ENCODE measurements around the gene FBXO17.

FBXO17 gene

DNA sequence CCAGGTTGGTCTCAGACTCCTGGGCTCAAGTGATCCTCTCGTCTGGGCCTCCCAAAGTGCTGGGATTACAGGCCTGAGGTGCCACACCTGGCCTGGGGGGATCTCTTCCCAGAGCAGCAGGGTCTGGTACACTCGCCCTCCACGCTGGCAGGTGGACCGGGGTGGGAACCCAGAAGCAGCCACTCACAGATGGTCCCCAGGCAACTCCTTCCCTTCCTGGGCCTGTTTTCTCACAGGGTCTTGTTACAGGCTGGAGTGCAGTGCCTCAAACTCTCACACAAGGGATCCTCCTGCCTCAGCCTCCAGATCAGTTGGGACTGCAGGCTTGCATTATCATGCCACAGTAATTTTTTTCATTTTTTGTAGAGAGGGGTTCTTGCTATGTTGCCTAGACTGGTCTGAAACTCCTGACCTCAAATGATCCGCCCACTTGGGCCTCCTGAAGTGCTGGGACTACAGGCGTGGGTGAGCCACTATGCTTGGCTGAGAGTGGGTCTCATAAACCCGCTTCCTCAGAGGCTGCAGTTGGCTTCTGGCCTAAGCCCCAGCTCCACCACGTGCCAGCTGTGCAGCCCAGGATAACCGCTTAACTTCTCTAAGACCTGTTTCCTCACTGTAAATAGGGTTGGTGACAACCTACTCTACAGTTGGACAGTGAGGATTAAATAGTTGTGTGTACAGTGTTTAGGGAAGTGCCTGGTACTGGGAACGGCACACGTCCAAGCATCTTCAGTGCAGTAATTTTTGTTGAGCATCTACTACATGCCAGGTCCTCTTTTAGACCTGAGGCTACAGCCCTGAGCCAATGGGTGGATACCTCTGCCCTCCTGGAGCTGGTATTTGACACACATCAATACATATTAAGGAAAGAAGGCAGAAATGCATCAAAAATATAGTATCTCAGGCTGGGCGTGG lies 62.7 kb downstream of the FBXO17 start:
- DNase-seq = no peak

DNA sequence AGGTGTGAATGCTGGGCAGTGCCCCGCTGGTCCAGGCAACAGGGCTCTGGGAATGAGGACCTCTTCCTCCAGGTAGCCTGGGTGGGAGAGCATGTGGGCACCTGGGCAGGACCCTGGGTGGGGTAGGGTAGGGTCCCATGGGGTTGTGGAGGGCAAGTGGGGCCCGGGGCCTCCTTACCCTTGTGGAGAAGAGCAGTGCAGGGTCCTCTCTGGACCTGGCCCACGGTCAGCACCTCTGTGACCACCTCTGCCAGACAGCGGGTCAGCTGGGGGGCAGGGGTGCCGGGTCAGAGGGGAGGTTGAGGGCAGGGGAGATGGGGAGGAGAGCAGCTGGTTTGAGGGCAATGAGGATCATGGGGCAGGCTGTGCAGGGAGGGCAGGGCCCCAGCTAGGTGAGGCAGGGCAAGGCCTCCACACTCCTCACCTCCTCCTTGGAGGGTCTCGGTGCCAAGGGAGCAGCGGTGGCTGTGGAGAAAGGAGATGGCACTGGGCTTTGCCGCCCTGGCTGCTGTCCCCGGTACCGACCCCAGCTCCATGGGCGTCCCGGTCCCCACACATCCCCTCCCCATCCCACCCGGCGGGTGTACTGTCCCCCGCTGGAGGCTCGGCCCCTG lies 64.0 kb downstream of the FBXO17 start:
- DNase-seq = no peak

DNA sequence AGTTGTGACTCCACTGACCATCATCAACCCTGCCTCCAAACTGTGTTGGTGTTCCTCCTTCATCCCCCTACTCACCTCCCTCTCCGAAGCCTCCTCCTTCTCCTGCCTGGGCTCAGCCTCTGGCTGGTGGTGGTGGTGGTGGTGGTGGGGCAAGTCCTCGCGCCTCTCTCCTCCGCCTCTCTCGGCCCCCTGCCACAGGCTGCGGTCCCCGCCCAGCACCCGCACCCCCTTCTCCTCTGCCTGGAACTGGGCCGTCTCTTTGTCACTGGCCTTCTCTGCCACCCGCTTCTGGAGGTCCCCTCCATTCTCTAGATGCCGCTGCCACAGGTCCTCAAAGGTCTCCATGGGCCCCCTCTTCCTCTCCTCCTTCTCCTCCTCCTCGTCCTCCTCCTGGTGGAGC lies 65.1 kb downstream of the FBXO17 start:
- DNase-seq = no peak

DNA sequence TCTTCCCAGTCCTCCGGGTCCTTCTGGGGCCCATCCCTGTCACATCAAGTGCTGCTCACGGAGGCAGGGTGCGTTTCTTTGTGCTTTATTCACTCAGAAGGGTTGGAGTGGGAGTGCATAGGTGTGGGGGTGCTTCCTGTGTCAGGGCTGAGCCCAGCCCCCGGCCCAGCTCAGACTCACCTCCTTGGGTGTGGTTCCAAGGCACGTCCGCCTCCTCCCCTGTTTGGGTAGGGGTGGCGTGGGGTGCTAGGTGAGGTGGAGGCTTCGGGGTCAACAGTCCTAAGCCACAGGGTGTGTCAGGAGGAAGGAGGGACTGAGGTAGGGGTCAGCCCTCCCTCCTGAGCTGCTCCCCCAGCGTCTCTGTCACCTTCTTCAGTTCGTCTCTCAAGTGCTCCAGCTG lies 66.6 kb downstream of the FBXO17 start:
- DNase-seq = no peak

- no peak for DNase-seq
These were observed 67.9 kb downstream of the FBXO17 start for GRCh38 chr19:38907670-38908069.

GRCh38 chr19:38907227-38907626 lies 68.3 kb downstream of the FBXO17 start:
- no peak for DNase-seq

DNA sequence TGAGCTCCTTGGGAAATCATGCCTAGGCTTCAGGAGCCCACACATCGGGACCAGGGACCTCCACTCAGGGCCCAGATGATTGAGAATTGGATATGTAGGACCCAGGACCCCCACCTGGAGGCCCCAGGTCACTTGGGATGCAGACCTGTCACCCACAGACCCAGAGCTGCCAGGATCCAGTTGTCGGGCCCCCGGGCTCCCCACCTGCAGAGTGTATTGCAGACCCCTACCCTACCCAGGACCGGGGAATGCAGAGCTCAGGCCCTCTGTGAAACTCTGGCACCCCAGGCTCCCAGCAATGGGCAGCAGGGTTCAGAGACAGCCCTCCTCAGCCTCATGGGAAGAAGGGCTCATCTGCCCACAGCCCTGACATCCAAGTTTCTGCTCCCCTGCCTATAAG lies 69.9 kb downstream of the FBXO17 start:
- no peak for DNase-seq

GRCh38 chr19:38904581-38905539 lies 70.7 kb downstream of the FBXO17 start:
- DNase-seq = no peak

DNA sequence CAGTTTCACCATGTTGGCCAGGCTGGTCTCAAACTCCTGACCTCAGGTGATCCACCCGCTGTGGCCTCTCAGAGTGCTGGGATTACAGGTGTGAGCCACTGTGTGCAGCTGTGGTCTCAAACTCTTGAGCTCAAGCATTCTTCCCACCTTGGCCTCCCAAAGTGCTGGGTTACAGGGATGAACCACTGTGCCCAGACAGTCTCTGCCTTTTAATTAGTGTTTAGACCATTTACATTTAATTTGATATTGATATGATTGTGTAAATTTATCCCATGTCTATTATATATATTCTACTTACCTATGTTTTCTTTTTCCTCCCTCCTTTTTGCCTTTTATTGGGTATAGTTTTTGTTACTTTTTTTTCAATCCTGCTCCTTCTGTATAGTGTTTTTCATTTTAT lies 73.9 kb downstream of the FBXO17 start:
- no peak for DNase-seq

- no peak for DNase-seq
These were observed 74.8 kb downstream of the FBXO17 start for GRCh38 chr19:38900743-38901190.

- DNase-seq = no peak
These were observed 75.3 kb downstream of the FBXO17 start for GRCh38 chr19:38900202-38900629.

DNA sequence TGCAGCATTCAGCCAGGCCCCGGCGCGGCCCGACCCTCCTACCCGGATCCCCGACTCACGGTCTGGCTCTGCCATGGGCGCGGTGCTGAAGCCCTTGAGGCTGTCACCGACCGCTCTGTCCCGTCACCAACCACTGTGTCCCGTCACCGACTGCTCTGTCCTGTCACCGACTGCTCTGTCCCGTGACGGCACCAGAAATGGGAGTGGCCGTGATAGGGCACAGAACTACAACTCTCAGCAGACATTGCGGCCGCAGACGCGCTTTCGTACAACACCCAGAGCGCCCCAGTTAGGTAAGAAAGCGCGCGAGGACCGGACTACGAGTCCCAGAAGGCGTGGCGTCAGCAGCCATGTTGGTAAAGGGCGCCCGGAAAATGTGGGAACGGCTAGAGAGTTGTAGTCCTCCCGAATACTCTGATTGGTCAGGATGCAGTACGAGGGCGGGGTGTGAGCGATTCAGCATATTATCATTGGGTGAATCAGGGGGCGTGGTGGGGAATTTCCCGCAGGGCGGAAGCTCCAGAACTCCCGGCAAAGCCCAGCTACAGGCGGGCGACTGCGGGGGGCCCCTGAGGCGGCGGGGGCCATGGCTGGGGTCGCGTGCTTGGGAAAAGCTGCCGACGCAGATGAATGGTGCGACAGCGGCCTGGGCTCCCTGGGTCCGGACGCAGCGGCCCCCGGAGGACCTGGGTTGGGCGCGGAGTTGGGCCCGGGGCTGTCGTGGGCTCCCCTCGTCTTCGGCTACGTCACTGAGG lies 75.9 kb downstream of the FBXO17 start, which contains the start of the genes NFKBIB and SIRT2:
NFKBIB (plus strand) TSS at position 523 of the 755 bp plus-strand sequence; CDS start at position 587, 64 bp downstream.
SIRT2 (minus strand) TSS at position 172 of the 755 bp plus-strand sequence; CDS start at position 75, 97 bp downstream.
- peak; percentile 99 for DNase-seq

- peak; percentile 26 for DNase-seq
These were observed 76.6 kb downstream of the FBXO17 start for GRCh38 chr19:38898788-38899446.

- no peak for DNase-seq
These were observed 80.6 kb downstream of the FBXO17 start for GRCh38 chr19:38894968-38895367.

DNA sequence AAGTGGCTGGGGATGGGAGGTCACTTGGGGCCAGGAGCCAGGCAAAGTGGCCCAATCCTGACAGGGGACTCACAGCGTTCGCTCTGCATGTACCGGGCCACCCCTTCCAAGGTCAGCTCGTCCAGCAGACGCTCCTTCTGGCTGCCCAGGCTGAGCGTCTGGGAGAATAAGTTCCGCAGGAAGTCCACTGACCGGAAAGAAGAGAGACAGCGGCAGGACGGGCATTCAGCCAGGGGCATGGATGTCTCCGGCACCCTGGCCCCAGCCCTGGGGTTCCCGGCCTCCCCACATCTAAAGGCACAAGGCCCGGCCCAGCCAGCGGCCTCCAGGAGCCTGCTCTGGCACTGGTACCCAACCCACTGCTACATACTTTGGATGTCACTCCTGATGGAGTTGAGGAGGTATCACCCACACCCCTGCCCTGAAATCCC lies 82.2 kb downstream of the FBXO17 start:
- no peak for DNase-seq

- DNase-seq = peak; percentile 93
These were observed 82.7 kb downstream of the FBXO17 start for GRCh38 chr19:38892841-38893240.

DNA sequence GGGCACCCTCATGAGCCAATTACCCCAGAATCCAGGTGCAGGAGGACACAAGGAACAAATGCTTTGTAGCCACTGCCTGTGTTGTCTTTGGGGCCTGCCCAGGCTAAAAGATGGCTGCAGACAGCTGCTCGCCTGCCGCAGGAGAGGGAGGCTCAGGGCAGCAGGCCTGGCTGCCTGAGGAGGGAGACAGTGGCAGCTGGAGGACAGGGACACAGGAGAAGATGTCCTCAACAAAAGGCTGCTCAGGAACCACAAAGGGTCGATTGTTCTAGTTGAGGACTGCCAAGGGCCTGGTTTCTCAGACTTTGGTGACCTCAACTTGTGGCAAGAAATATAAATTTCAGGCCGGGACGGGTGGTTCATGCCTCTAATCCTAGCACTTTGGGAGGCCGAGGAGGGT lies 83.8 kb downstream of the FBXO17 start:
- DNase-seq = no peak

Measured in DMS79 treated with DMSO at 0.1 percent for 48 hours (cell line).